Transverse colon (tissue), 4 donors: ENCODE data around the gene ADAMTS3. TPM values are rescaled to one million over a fixed set of nuclear protein-coding genes. Genes with fewer than 3 reads are reported as not detected.

Experiments used
- DNase-seq: peaks from one replicate; pipeline ENCODE4 v3.0.0-alpha.2; 2019
- H3K27ac ChIP-seq, 4 donors: fragments of 200-600 bp; sonication (generic); 2 replicates each; pipeline ENCODE4 v1.5.1; 2016 to 2018; ENCODE audit warnings: inconsistent platforms in 4 of 4
- H3K27me3 ChIP-seq: fragments of 200-600 bp; sonication (generic); 2 replicates; pipeline ENCODE4 v1.5.1; 2017; ENCODE audit warnings: inconsistent platforms
- H3K36me3 ChIP-seq, 4 donors: fragments of 200-600 bp; sonication (generic); 2 replicates each; pipeline ENCODE4 v1.5.1; 2017 to 2019; ENCODE audit warnings: inconsistent platforms in 4 of 4
- H3K4me1 ChIP-seq, 4 donors: fragments of 200-600 bp; sonication (generic); 2 replicates each; pipeline ENCODE4 v1.5.1; 2017 to 2020; ENCODE audit warnings: inconsistent platforms in 4 of 4
- H3K4me3 ChIP-seq, 4 donors: fragments of 200-600 bp; sonication (generic); 1 replicate in 1 of 4; 2 replicates in 3 of 4; pipeline versions ENCODE4 v1.5.1 to v1.6.1; 2017 to 2019; ENCODE audit warnings: inconsistent platforms in 4 of 4
- H3K9me3 ChIP-seq, 2 donors: fragments of 200-600 bp; sonication (generic); 2 replicates each; pipeline ENCODE4 v1.5.1; 2017 to 2019; ENCODE audit warnings: inconsistent platforms in 2 of 2
- CTCF ChIP-seq, 5 experiments: fragments of 200-600 bp in 3 of 5; fragments of 450-650 bp in 2 of 5; sonication (generic) in 3 of 5; IDR thresholded peaks; 1 replicate in 2 of 5; 2 replicates in 3 of 5; pipeline ENCODE4 v1.5.1; 2016 to 2017; ENCODE audit warnings: antibody characterized with exemption in 5 of 5, inconsistent platforms in 3 of 5, mild to moderate bottlenecking in 2 of 5, moderate library complexity in 1 of 5
- EP300 ChIP-seq: sonication (generic); formaldehyde crosslinking; IDR thresholded peaks from one replicate; pipeline ENCODE4 v1.6.1; 2017; ENCODE audit warnings: antibody characterized with exemption, low read depth
- POLR2A ChIP-seq: fragments of 450-650 bp; IDR thresholded peaks from one replicate; pipeline ENCODE4 v1.6.1; 2016; ENCODE audit warnings: antibody characterized with exemption, mild to moderate bottlenecking, moderate library complexity
- POLR2AphosphoS5 ChIP-seq, 3 donors: sonication (generic); formaldehyde crosslinking; IDR thresholded peaks; one replicate each; pipeline ENCODE4 v1.6.1; 2016; ENCODE audit warnings: antibody characterized with exemption in 3 of 3
- WGBS, 2 donors: methylation state at CpG; one replicate each; pipeline ENCODE4 v1.1.5; 2018; ENCODE audit warnings: low coverage in 1 of 2; 5-methylcytosine and 5-hydroxymethylcytosine counted together
- in situ Hi-C, 4 donors: fragments of 200-750 bp; cut with MboI; loops; one replicate each; pipeline versions ENCODE4 v1.15.0 to v1.15.1; 2017; ENCODE audit warnings: low sequenced_read_pairs in 3 of 4, low pct_ligation_motif_present in 1 of 4, low pct_unique_long_range_greater_than_20kb in 1 of 4
- intact Hi-C: fragments of 100-400 bp; cut with DNase I; formaldehyde crosslinking; loops from one replicate; pipeline ENCODE4 v1.15.1; 2023; ENCODE audit warnings: low total_unique reads
- total RNA-seq, 4 donors: library from RNA; depleted of rRNA; stranded (reverse); fragments of >200 nt; gene quantifications; one replicate each; pipeline ENCODE4 v1.1.0, GENCODE V29; 2016

Gene ADAMTS3
- total RNA-seq, 4 donors from 2014 or later = 0.14 to 0.64 TPM; not detected in 2

- WGBS, 2 donors = 61 to 63% methylated on average over 2 of the region's 2 CpGs
- no peaks in the 10 kb centered on the region for H3K36me3 ChIP-seq
- no peaks in the 10 kb centered on the region for H3K4me1 ChIP-seq
- no peaks in the 10 kb centered on the region for H3K9me3 ChIP-seq
- no peaks in the 10 kb centered on the region for H3K27me3 ChIP-seq
- H3K27ac ChIP-seq = no peak overlapping the region
- in situ Hi-C loops = no loop called here
- intact Hi-C loops = no loop called here
- no peak for TF ChIP-seq EP300
- TF ChIP-seq POLR2AphosphoS5 (IDR thresholded peaks at IDR 0.05) = no peak
- no peak for TF ChIP-seq POLR2A
- no peak for TF ChIP-seq CTCF (IDR thresholded peaks at IDR 0.05)
- H3K4me3 ChIP-seq = no peak overlapping the region
- DNase-seq = no peak
These were observed 126.9 kb downstream of the ADAMTS3 start for GRCh38 chr4:72442147-72442546.

- no peak for DNase-seq
- Histone ChIP-seq H3K36me3 (no peaks in the 10 kb centered on the region), H3K27ac (no peak overlapping the region), H3K9me3 (no peaks in the 10 kb centered on the region), H3K4me1 (no peaks in the 10 kb centered on the region), H3K27me3 (no peaks in the 10 kb centered on the region), H3K4me3 (no peak overlapping the region)
- in situ Hi-C loops = no loop called here
- intact Hi-C loops = no loop called here
- TF ChIP-seq POLR2A (no peak), EP300 (no peak), POLR2AphosphoS5 (IDR thresholded peaks at IDR 0.05) (no peak), CTCF (IDR thresholded peaks at IDR 0.05) (no peak)
- WGBS, 2 donors = 86 to 100% methylated on average over 1 of the region's 1 CpG
These were observed 128.6 kb downstream of the ADAMTS3 start for GRCh38 chr4:72440386-72440785.

GRCh38 chr4:72432975-72433374, 136.0 kb downstream of the ADAMTS3 start:
- H3K4me3 ChIP-seq = no peak overlapping the region
- no peak for DNase-seq
- no peaks in the 10 kb centered on the region for H3K9me3 ChIP-seq
- no peaks in the 10 kb centered on the region for H3K27me3 ChIP-seq
- no peak overlapping the region for H3K27ac ChIP-seq
- in situ Hi-C loops (no loop called here), intact Hi-C loops (no loop called here)
- WGBS, 2 donors = 73 to 78% methylated on average over 2 of the region's 2 CpGs
- peaks cover 0 to 3% (median 0%) of the 10 kb centered on the region in 4 donors for H3K4me1 ChIP-seq
- no peak for TF ChIP-seq POLR2A
- no peak for TF ChIP-seq EP300
- no peak for TF ChIP-seq CTCF (IDR thresholded peaks at IDR 0.05)
- TF ChIP-seq POLR2AphosphoS5 (IDR thresholded peaks at IDR 0.05) = no peak
- no peaks in the 10 kb centered on the region for H3K36me3 ChIP-seq

GRCh38 chr4:72432282-72432681, 136.7 kb downstream of the ADAMTS3 start:
- WGBS, 2 donors = 84 to 88% methylated on average over 7 of the region's 7 CpGs
- no peaks in the 10 kb centered on the region for H3K9me3 ChIP-seq

More at GRCh38 chr4:72432282-72432681, 136.7 kb downstream of the ADAMTS3 start:
- intact Hi-C loops (no loop called here), in situ Hi-C loops (no loop called here)
- Histone ChIP-seq H3K27me3 (no peaks in the 10 kb centered on the region), H3K4me3 (no peak overlapping the region), H3K4me1 (peaks cover 0 to 3% (median 0%) of the 10 kb centered on the region in 4 donors), H3K36me3 (no peaks in the 10 kb centered on the region), H3K27ac (no peak overlapping the region)
- DNase-seq = no peak
- TF ChIP-seq CTCF (IDR thresholded peaks at IDR 0.05) (no peak), POLR2AphosphoS5 (IDR thresholded peaks at IDR 0.05) (no peak), POLR2A (no peak), EP300 (no peak)
